Activated T-cell treated with anti-CD3 and anti-CD28 coated beads, Interleukin-2, amount 50 U/mL, for 4 hours (primary cell): ENCODE measurements around the gene XPO4. TPM values are rescaled to one million over a fixed set of nuclear protein-coding genes. Genes with fewer than 3 reads are reported as not detected.
"Not testable (repeated sequence)": the region's sequence is repeated elsewhere in the genome, so short reads cannot be mapped to it uniquely, and the experiment has no call there.

ENCODE experiments used
- ATAC-seq, 2 donors: fragments of 200-7000 bp; cut with Tn5 transposase; one replicate each; pipeline ENCODE4 v1.10.0; 2021
- DNase-seq: peaks from one replicate; pipeline ENCODE4 v3.0.0-alpha.2; 2020
- H3K27me3 Mint-ChIP-seq: one replicate; pipeline ENCODE4 v1.8.0; 2021; ENCODE audit warnings: low read depth, mixed read lengths
- H3K36me3 Mint-ChIP-seq: one replicate; pipeline ENCODE4 v1.8.0; 2022; ENCODE audit warnings: mixed read lengths; ENCODE audit not compliant: insufficient read depth
- H3K4me1 Mint-ChIP-seq: one replicate; pipeline ENCODE4 v1.8.0; 2021; ENCODE audit warnings: low read depth, mixed read lengths
- H3K4me3 Mint-ChIP-seq: one replicate; pipeline ENCODE4 v1.8.0; 2021; ENCODE audit warnings: mild to moderate bottlenecking, moderate library complexity, mixed read lengths
- H3K9me3 Mint-ChIP-seq: one replicate; pipeline ENCODE4 v1.8.0; 2021; ENCODE audit warnings: mixed read lengths
- total RNA-seq, 3 donors: library from RNA; stranded (reverse); gene quantifications; one replicate each; pipeline ENCODE4 v1.2.1, GENCODE V29; 2021

Gene XPO4
- total RNA-seq, 3 donors from 2014 or later, result 31.6 to 38.5 (median 38.1) TPM

GRCh38 chr13:20774746-20775145 is 127.8 kb downstream of the XPO4 start:
- H3K4me1 Mint-ChIP-seq, result peaks cover 22% of the 10 kb centered on the region
- peak overlapping the region; percentile 56 for H3K4me3 Mint-ChIP-seq
- no peaks in the 10 kb centered on the region for H3K27me3 Mint-ChIP-seq
- DNase-seq (no peak), ATAC-seq (no peak)
- peaks cover 24% of the 10 kb centered on the region for H3K36me3 Mint-ChIP-seq
- H3K9me3 Mint-ChIP-seq, result peaks cover 4% of the 10 kb centered on the region

GRCh38 chr13:20773194-20774080 is 129.1 kb downstream of the XPO4 start, which contains the start of gene EEF1AKMT1:
TSS of gene EEF1AKMT1 (minus strand) at chr13:20773961. CDS start at chr13:20757598, 16,363 bp downstream.
- Mint-ChIP-seq H3K4me1 (peaks cover 24% of the 10 kb centered on the region), H3K36me3 (peaks cover 32% of the 10 kb centered on the region), H3K9me3 (peaks cover 6% of the 10 kb centered on the region), H3K27me3 (no peaks in the 10 kb centered on the region), H3K4me3 (peak within 1 kb of the TSS; percentile 97)
- ATAC-seq, result peak; percentile 91
- peak; percentile 95 for DNase-seq

GRCh38 chr13:20772401-20773131 is 130.0 kb downstream of the XPO4 start:
- Mint-ChIP-seq H3K27me3 (no peaks in the 10 kb centered on the region), H3K9me3 (peaks cover 11% of the 10 kb centered on the region), H3K4me3 (peak overlapping the region; percentile 97), H3K4me1 (peaks cover 26% of the 10 kb centered on the region), H3K36me3 (peaks cover 38% of the 10 kb centered on the region)
- ATAC-seq (no peak), DNase-seq (no peak)

- no peak for ATAC-seq
- H3K4me1 Mint-ChIP-seq, result peaks cover 23% of the 10 kb centered on the region
These were observed 132.7 kb downstream of the XPO4 start for GRCh38 chr13:20769834-20770233.

GRCh38 chr13:20769091-20769490 is 133.5 kb downstream of the XPO4 start:
- Mint-ChIP-seq H3K4me3 (no peak overlapping the region), H3K36me3 (peaks cover 39% of the 10 kb centered on the region), H3K9me3 (peaks cover 14% of the 10 kb centered on the region), H3K4me1 (peaks cover 21% of the 10 kb centered on the region), H3K27me3 (no peaks in the 10 kb centered on the region)
- ATAC-seq, result no peak
- no peak for DNase-seq

More at GRCh38 chr13:20769834-20770233, 132.7 kb downstream of the XPO4 start:
- peaks cover 39% of the 10 kb centered on the region for H3K36me3 Mint-ChIP-seq
- no peak overlapping the region for H3K4me3 Mint-ChIP-seq
- no peaks in the 10 kb centered on the region for H3K27me3 Mint-ChIP-seq
- DNase-seq, result no peak
- peaks cover 14% of the 10 kb centered on the region for H3K9me3 Mint-ChIP-seq

- H3K27me3 Mint-ChIP-seq, result no peaks in the 10 kb centered on the region
- ATAC-seq (no peak), DNase-seq (no peak)
- no peak overlapping the region for H3K4me3 Mint-ChIP-seq
- H3K4me1 Mint-ChIP-seq, result peaks cover 13% of the 10 kb centered on the region
- H3K9me3 Mint-ChIP-seq, result peaks cover 14% of the 10 kb centered on the region
- peaks cover 37% of the 10 kb centered on the region for H3K36me3 Mint-ChIP-seq
These were observed 135.1 kb downstream of the XPO4 start for GRCh38 chr13:20767309-20767943.

- H3K27me3 Mint-ChIP-seq, result no peaks in the 10 kb centered on the region
- ATAC-seq (no peak), DNase-seq (no peak)
- no peak overlapping the region for H3K4me3 Mint-ChIP-seq
- peaks cover 13% of the 10 kb centered on the region for H3K36me3 Mint-ChIP-seq
- H3K9me3 Mint-ChIP-seq, result peaks cover 4% of the 10 kb centered on the region
- H3K4me1 Mint-ChIP-seq, result no peaks in the 10 kb centered on the region
These were observed 141.7 kb downstream of the XPO4 start for GRCh38 chr13:20760872-20761271.

- no peak for DNase-seq
- no peak for ATAC-seq
- H3K27me3 Mint-ChIP-seq, result no peaks in the 10 kb centered on the region
- H3K4me1 Mint-ChIP-seq, result no peaks in the 10 kb centered on the region
- peaks cover 45% of the 10 kb centered on the region for H3K9me3 Mint-ChIP-seq
- H3K36me3 Mint-ChIP-seq, result peaks cover 47% of the 10 kb centered on the region
- H3K4me3 Mint-ChIP-seq, result no peak overlapping the region
These were observed 148.5 kb downstream of the XPO4 start for GRCh38 chr13:20754009-20754408.

GRCh38 chr13:20749377-20749776 is 153.2 kb downstream of the XPO4 start:
- Mint-ChIP-seq H3K27me3 (no peaks in the 10 kb centered on the region), H3K9me3 (peaks cover 61% of the 10 kb centered on the region), H3K4me1 (no peaks in the 10 kb centered on the region), H3K36me3 (peaks cover 36% of the 10 kb centered on the region), H3K4me3 (no peak overlapping the region)
- ATAC-seq (no peak), DNase-seq (no peak)

- H3K36me3 Mint-ChIP-seq, result peaks cover 15% of the 10 kb centered on the region
These were observed 158.6 kb downstream of the XPO4 start for GRCh38 chr13:20743830-20744404.

GRCh38 chr13:20740021-20740420 is 162.5 kb downstream of the XPO4 start:
- no peaks in the 10 kb centered on the region for H3K27me3 Mint-ChIP-seq
- ATAC-seq, result no peak
- DNase-seq, result no peak

More at GRCh38 chr13:20743830-20744404, 158.6 kb downstream of the XPO4 start:
- not testable (repeated sequence) for DNase-seq, H3K4me3 Mint-ChIP-seq, H3K4me1 Mint-ChIP-seq, H3K27me3 Mint-ChIP-seq, ATAC-seq
- H3K9me3 Mint-ChIP-seq, result peaks cover 23% of the 10 kb centered on the region

GRCh38 chr13:20738616-20739015 is 163.9 kb downstream of the XPO4 start:
- Mint-ChIP-seq H3K4me3 (no peak overlapping the region), H3K27me3 (no peaks in the 10 kb centered on the region)

More at GRCh38 chr13:20740021-20740420, 162.5 kb downstream of the XPO4 start:
- Mint-ChIP-seq H3K4me1 (no peaks in the 10 kb centered on the region), H3K9me3 (peaks cover 3% of the 10 kb centered on the region), H3K36me3 (peaks cover 9% of the 10 kb centered on the region), H3K4me3 (no peak overlapping the region)

GRCh38 chr13:20729633-20730585 is 172.6 kb downstream of the XPO4 start:
- no peak for ATAC-seq
- Mint-ChIP-seq H3K4me1 (no peaks in the 10 kb centered on the region), H3K27me3 (no peaks in the 10 kb centered on the region), H3K9me3 (no peaks in the 10 kb centered on the region), H3K4me3 (no peak overlapping the region), H3K36me3 (peaks cover 19% of the 10 kb centered on the region)
- no peak for DNase-seq

More at GRCh38 chr13:20738616-20739015, 163.9 kb downstream of the XPO4 start:
- H3K36me3 Mint-ChIP-seq, result peaks cover 14% of the 10 kb centered on the region
- ATAC-seq, result no peak
- no peaks in the 10 kb centered on the region for H3K9me3 Mint-ChIP-seq
- H3K4me1 Mint-ChIP-seq, result no peaks in the 10 kb centered on the region
- DNase-seq, result no peak
